Esophagus squamous epithelium (tissue), 4 donors: ENCODE results near the gene KCNN3.

ENCODE experiments used
- POLR2A ChIP-seq, 4 donors: fragments of 450-650 bp; IDR thresholded peaks; one replicate each; pipeline ENCODE4 v1.6.1; 2017; ENCODE audit warnings: antibody characterized with exemption in 4 of 4, mild to moderate bottlenecking in 4 of 4, moderate library complexity in 3 of 4
- TF ChIP-seq, protein P1 (sequence below), 6 experiments: fragments of 450-650 bp in 4 of 6; fragments of 200-600 bp in 2 of 6; sonication (generic) in 2 of 6; IDR thresholded peaks; one replicate each; pipeline ENCODE4 v1.5.1; 2016 to 2019; ENCODE audit warnings: antibody characterized with exemption in 6 of 6, mild to moderate bottlenecking in 4 of 6, moderate library complexity in 4 of 6

DNA sequence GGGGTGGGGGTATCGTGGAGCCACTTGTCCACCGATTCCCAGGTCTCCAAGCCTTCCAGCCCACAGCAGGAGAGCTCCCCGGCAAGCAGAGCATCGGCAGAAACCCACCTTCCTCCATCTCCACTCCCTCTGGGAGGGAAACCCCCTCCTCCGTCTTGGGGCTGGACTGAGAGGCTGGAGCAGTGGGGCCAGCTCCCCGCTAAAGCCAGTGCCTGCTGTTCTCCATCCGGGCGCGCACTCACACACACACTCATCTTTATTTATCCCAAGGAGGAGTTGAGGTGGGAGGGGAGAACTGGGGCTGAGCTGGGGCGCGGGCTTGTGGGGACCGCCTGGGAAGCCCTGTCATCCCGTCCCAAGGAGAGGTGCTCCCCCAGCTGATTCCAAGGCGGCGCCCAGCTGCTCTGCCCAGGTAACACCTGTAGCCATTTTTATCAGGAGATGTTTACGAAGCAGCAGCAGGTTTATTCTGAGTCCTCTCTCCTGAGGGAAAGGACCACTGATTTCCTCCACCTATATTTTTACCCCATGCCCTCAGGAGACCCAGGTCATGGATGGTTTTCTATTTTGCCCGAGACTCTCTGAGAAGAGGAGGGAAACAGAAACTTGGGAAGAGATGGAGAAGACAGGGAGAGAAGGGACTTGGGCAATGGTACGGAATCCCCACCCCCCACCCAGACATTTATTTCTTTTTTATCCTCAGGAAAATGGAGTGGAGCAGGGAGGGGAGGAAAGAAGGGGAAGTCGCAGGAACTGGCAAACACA, 2.1 kb downstream of the KCNN3 start:
- TF ChIP-seq, protein P1, sequence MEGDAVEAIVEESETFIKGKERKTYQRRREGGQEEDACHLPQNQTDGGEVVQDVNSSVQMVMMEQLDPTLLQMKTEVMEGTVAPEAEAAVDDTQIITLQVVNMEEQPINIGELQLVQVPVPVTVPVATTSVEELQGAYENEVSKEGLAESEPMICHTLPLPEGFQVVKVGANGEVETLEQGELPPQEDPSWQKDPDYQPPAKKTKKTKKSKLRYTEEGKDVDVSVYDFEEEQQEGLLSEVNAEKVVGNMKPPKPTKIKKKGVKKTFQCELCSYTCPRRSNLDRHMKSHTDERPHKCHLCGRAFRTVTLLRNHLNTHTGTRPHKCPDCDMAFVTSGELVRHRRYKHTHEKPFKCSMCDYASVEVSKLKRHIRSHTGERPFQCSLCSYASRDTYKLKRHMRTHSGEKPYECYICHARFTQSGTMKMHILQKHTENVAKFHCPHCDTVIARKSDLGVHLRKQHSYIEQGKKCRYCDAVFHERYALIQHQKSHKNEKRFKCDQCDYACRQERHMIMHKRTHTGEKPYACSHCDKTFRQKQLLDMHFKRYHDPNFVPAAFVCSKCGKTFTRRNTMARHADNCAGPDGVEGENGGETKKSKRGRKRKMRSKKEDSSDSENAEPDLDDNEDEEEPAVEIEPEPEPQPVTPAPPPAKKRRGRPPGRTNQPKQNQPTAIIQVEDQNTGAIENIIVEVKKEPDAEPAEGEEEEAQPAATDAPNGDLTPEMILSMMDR (IDR thresholded peaks at IDR 0.05), result no peak
- TF ChIP-seq POLR2A (IDR thresholded peaks at IDR 0.05), result no peak
